ENCODE results near the gene VSTM2B.

GRCh38 chr19:29610574-29611271 is 84.9 kb downstream of the VSTM2B start:
- TF ChIP-seq CTCF (conservative IDR thresholded peaks at IDR 0.05; ENCODE audit: low read length) (peak; percentile 92), EZH2phosphoT487 (IDR thresholded peaks at IDR 0.05; ENCODE audit: borderline replicate concordance, low read depth, low read length) (no peak)

All from OCI-LY7 (cell line).